Measurements from ENCODE around the gene USP31.

USP31 gene

DNA sequence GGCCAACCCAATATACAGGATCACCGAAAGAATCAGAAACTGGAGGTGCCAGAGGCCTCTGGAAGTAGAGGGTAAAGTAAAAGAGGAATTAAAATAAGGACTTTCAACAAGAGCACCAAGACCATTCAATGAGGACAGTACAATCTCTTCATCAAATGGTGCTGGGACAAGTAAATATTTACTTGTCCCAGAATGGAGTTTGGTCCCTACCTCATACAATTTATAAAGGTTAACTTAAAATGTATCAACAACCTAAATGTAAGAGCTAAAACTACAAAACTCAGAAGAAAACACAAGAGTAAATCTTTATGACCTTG lies 56.5 kb downstream of the USP31 start:
- Histone ChIP-seq H3K36me3 (peaks cover 6 to 44% (median 26%) of the 10 kb centered on the region in 3 donors), H3K4me3 (no peak overlapping the region), H3K9me3 (no peaks in the 10 kb centered on the region), H3K27ac (no peak overlapping the region), H3K4me1 (no peaks in the 10 kb centered on the region), H3K27me3 (no peaks in the 10 kb centered on the region)
- no peak for DNase-seq
- TF ChIP-seq, protein P1, sequence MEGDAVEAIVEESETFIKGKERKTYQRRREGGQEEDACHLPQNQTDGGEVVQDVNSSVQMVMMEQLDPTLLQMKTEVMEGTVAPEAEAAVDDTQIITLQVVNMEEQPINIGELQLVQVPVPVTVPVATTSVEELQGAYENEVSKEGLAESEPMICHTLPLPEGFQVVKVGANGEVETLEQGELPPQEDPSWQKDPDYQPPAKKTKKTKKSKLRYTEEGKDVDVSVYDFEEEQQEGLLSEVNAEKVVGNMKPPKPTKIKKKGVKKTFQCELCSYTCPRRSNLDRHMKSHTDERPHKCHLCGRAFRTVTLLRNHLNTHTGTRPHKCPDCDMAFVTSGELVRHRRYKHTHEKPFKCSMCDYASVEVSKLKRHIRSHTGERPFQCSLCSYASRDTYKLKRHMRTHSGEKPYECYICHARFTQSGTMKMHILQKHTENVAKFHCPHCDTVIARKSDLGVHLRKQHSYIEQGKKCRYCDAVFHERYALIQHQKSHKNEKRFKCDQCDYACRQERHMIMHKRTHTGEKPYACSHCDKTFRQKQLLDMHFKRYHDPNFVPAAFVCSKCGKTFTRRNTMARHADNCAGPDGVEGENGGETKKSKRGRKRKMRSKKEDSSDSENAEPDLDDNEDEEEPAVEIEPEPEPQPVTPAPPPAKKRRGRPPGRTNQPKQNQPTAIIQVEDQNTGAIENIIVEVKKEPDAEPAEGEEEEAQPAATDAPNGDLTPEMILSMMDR (IDR thresholded peaks at IDR 0.05) = no peak
- intact Hi-C loops (cut with DNase I; ENCODE audit: low total_unique reads) = no loop called here

GRCh38 chr16:23092072-23092800 lies 57.0 kb downstream of the USP31 start:
- Histone ChIP-seq H3K27me3 (no peaks in the 10 kb centered on the region), H3K27ac (no peak overlapping the region), H3K4me3 (no peak overlapping the region), H3K4me1 (no peaks in the 10 kb centered on the region), H3K9me3 (no peaks in the 10 kb centered on the region), H3K36me3 (peaks cover 6 to 44% (median 29%) of the 10 kb centered on the region in 3 donors)
- intact Hi-C loops (cut with DNase I; ENCODE audit: low total_unique reads) = no loop called here
- no peak for DNase-seq
- TF ChIP-seq, protein P1 (IDR thresholded peaks at IDR 0.05) = no peak

DNA sequence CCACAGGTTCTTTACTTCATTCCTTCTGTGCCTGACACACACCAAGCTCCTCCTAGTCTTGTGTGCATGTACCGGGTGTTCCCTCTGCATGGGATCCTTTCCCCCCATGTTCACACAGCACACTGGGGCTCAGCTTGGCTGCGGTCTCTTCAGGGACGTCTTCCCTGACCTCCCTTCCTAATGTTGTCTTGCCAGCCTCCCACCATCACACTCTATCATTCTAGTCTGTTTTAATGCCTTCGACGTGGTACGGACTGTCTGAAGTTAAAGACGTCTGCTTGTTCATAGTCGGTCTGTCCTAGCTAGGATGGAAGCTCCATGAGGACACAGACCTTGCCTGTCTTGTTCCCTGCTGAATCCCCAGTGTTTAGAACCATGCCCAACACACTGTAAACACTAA lies 60.1 kb downstream of the USP31 start:
- TF ChIP-seq, protein P1 (IDR thresholded peaks at IDR 0.05) = no peak
- intact Hi-C loops (cut with DNase I; ENCODE audit: low total_unique reads) = no loop called here
- Histone ChIP-seq H3K4me3 (no peak overlapping the region), H3K4me1 (no peaks in the 10 kb centered on the region), H3K9me3 (no peaks in the 10 kb centered on the region), H3K27me3 (no peaks in the 10 kb centered on the region), H3K36me3 (peaks cover 6 to 52% (median 44%) of the 10 kb centered on the region in 3 donors), H3K27ac (no peak overlapping the region)
- no peak for DNase-seq

DNA sequence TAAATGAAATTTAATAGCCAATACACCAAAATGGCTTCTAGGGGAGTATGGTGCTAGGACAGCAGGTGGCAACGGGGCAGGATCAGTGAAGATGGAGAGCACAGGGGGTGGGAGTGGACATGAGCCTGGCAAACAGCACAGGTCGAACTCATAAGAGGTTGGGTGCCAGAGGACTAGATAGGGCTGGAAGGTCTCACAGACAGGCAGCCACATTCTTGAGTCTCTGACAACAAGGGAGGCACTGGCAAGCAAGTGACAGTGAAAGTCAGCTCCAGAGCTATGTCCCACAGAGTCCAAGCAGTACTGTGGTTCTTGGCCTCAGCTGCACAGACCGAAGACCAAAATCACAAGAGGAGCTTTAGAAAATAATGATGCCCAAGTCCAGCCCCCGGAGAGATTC lies 61.2 kb downstream of the USP31 start:
- H3K27ac ChIP-seq = no peak overlapping the region
- H3K36me3 ChIP-seq = peaks cover 6 to 49% (median 35%) of the 10 kb centered on the region in 3 donors
- TF ChIP-seq, protein P1 (IDR thresholded peaks at IDR 0.05) = no peak
- no peak overlapping the region for H3K4me3 ChIP-seq
- no peaks in the 10 kb centered on the region for H3K9me3 ChIP-seq
- no peak for DNase-seq
- H3K27me3 ChIP-seq = no peaks in the 10 kb centered on the region
- no peaks in the 10 kb centered on the region for H3K4me1 ChIP-seq
- intact Hi-C loops (cut with DNase I; ENCODE audit: low total_unique reads) = no loop called here

DNA sequence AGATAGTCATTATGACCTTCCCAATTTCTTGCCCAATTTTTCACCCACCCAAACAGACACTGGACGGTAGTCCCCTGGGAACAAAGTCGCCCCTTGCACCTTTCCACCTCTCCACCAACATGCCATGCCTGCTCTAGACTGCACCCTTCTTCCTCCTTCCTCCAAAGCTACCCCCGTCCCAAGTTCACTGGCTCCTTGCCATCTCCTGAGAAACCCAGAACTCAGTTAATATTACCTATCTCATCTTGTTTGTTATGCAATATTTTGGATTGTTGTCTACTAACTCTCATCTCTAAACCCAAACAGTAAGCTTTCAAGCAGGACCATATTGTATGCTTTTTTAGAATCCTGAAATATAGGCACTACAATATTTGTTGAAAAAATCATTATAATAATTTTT lies 63.3 kb downstream of the USP31 start:
- peaks cover 4 to 64% (median 43%) of the 10 kb centered on the region in 3 donors for H3K36me3 ChIP-seq
- no peaks in the 10 kb centered on the region for H3K9me3 ChIP-seq
- H3K27ac ChIP-seq = no peak overlapping the region
- TF ChIP-seq, protein P1 (IDR thresholded peaks at IDR 0.05) = no peak
- no peak for DNase-seq
- H3K4me1 ChIP-seq = no peaks in the 10 kb centered on the region
- no peak overlapping the region for H3K4me3 ChIP-seq
- no peaks in the 10 kb centered on the region for H3K27me3 ChIP-seq
- intact Hi-C loops (cut with DNase I; ENCODE audit: low total_unique reads) = no loop called here
